ENCODE results near the gene C16orf89.

DNA sequence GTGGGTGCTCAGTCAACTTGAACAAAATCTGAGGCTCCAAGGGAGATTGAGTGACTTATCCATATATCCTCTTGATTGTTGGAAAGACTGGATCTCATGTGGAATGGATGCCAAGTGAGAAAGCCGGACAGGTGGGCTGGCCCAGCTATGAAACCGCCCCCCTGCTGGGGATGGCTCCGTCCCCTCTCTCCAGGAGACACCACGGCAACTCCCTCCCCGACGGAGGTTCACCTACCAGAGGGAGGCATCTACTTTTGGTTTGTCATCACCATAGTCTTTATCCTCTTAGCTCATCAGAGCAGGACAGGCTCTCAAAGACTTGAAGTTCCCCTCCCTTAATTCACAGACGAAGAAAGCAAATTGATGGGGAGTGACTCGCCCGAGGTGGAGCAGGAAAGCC is 4.1 kb upstream of the C16orf89 start:
- TF ChIP-seq POU2F2 (IDR thresholded peaks at IDR 0.05; ENCODE audit: borderline replicate concordance, low read depth, low read length), result no peak
- no peak for TF ChIP-seq SUZ12 (IDR thresholded peaks at IDR 0.05; ENCODE audit: unreplicated experiment)
- no peak for TF ChIP-seq POLR2AphosphoS5 (IDR thresholded peaks at IDR 0.05; ENCODE audit: low read length)
- TF ChIP-seq, protein P1, sequence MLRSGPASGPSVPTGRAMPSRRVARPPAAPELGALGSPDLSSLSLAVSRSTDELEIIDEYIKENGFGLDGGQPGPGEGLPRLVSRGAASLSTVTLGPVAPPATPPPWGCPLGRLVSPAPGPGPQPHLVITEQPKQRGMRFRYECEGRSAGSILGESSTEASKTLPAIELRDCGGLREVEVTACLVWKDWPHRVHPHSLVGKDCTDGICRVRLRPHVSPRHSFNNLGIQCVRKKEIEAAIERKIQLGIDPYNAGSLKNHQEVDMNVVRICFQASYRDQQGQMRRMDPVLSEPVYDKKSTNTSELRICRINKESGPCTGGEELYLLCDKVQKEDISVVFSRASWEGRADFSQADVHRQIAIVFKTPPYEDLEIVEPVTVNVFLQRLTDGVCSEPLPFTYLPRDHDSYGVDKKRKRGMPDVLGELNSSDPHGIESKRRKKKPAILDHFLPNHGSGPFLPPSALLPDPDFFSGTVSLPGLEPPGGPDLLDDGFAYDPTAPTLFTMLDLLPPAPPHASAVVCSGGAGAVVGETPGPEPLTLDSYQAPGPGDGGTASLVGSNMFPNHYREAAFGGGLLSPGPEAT (IDR thresholded peaks at IDR 0.05; ENCODE audit: low read depth), result no peak
- no peak for TF ChIP-seq TARDBP (IDR thresholded peaks at IDR 0.05; ENCODE audit: borderline replicate concordance)
- TF ChIP-seq RCOR1 (conservative IDR thresholded peaks at IDR 0.05; ENCODE audit: low read depth, low read length), result no peak

Data from GM12878 (cell line).